Endometrial microvascular endothelial cells (primary cell): Measurements from ENCODE around the gene THSD4. TPM values are rescaled to one million over a fixed set of nuclear protein-coding genes. Genes with fewer than 3 reads are reported as not detected.

Experiments used
- total RNA-seq: library from RNA; depleted of rRNA; stranded (reverse); fragments of >200 nt; gene quantifications from one replicate; pipeline ENCODE4 v1.2.3, GENCODE V29; 2015; ENCODE audit errors: inconsistent ontology term

Gene THSD4
- total RNA-seq, 1 donor from 2014 or later, result 45.7 TPM

Other genes starting within 250 kb of the THSD4 start
- 10.8 TPM for gene THAP10, start 223.0 kb upstream of the THSD4 start, total RNA-seq
- gene LRRC49, start 222.6 kb upstream of the THSD4 start, total RNA-seq, result 24.3 TPM